ENCODE results near the gene AASS. TPM values are rescaled to one million over a fixed set of nuclear protein-coding genes. Genes with fewer than 3 reads are reported as not detected.

AASS gene
- total RNA-seq, 1 donor from 2014 or later, result 34.4 TPM

GRCh38 chr7:122094549-122094948 lies 49.5 kb downstream of the AASS start:
- no peak for DNase-seq (ENCODE audit: extremely low spot score in 2 of 2)
- no peaks in the 10 kb centered on the region for H3K27me3 ChIP-seq
- peaks cover 0 to 4% of the 10 kb centered on the region in 2 donors for H3K36me3 ChIP-seq
- no peaks in the 10 kb centered on the region for H3K4me1 ChIP-seq
- H3K27ac ChIP-seq, result no peak overlapping the region
- no peak overlapping the region for H3K4me3 ChIP-seq
- intact Hi-C loops (cut with DNase I), result no loop called here
- H3K9me3 ChIP-seq, result no peaks in the 10 kb centered on the region
- TF ChIP-seq POLR2A (IDR thresholded peaks at IDR 0.05), result no peak
- TF ChIP-seq POLR2AphosphoS5 (IDR thresholded peaks at IDR 0.05; ENCODE audit: insufficient read depth in 1 of 2, low read depth in 1 of 2), result no peak
- no peak for TF ChIP-seq CTCF (IDR thresholded peaks at IDR 0.05)

- Histone ChIP-seq H3K27me3 (no peaks in the 10 kb centered on the region), H3K9me3 (no peaks in the 10 kb centered on the region), H3K36me3 (peaks cover 0 to 4% of the 10 kb centered on the region in 2 donors), H3K4me1 (no peaks in the 10 kb centered on the region), H3K4me3 (no peak overlapping the region), H3K27ac (no peak overlapping the region)
- intact Hi-C loops (cut with DNase I), result no loop called here
- TF ChIP-seq CTCF (IDR thresholded peaks at IDR 0.05) (peak in 2 of 3 experiments; percentile 43 to 49), POLR2AphosphoS5 (IDR thresholded peaks at IDR 0.05; ENCODE audit: insufficient read depth in 1 of 2, low read depth in 1 of 2) (no peak), POLR2A (IDR thresholded peaks at IDR 0.05) (no peak)
- no peak for DNase-seq (ENCODE audit: extremely low spot score in 2 of 2)
Measured at GRCh38 chr7:122092964-122093797, 50.9 kb downstream of the AASS start.

- intact Hi-C loops (cut with DNase I), result no loop called here
- TF ChIP-seq POLR2A (IDR thresholded peaks at IDR 0.05) (no peak), POLR2AphosphoS5 (IDR thresholded peaks at IDR 0.05; ENCODE audit: insufficient read depth in 1 of 2, low read depth in 1 of 2) (no peak), CTCF (IDR thresholded peaks at IDR 0.05) (no peak)
- no peak overlapping the region for H3K27ac ChIP-seq
- H3K4me3 ChIP-seq, result no peak overlapping the region
- H3K4me1 ChIP-seq, result no peaks in the 10 kb centered on the region
- no peaks in the 10 kb centered on the region for H3K27me3 ChIP-seq
- H3K36me3 ChIP-seq, result peaks cover 0 to 21% of the 10 kb centered on the region in 2 donors
- H3K9me3 ChIP-seq, result no peaks in the 10 kb centered on the region
- DNase-seq (ENCODE audit: extremely low spot score in 2 of 2), result no peak
Measured at GRCh38 chr7:122082670-122083069, 61.4 kb downstream of the AASS start.

- Histone ChIP-seq H3K27ac (no peak overlapping the region), H3K27me3 (no peaks in the 10 kb centered on the region), H3K36me3 (peaks cover 0 to 24% of the 10 kb centered on the region in 2 donors), H3K4me1 (no peaks in the 10 kb centered on the region), H3K4me3 (no peak overlapping the region), H3K9me3 (no peaks in the 10 kb centered on the region)
- no peak for DNase-seq (ENCODE audit: extremely low spot score in 2 of 2)
- intact Hi-C loops (cut with DNase I), result no loop called here
- TF ChIP-seq CTCF (IDR thresholded peaks at IDR 0.05) (no peak), POLR2A (IDR thresholded peaks at IDR 0.05) (no peak), POLR2AphosphoS5 (IDR thresholded peaks at IDR 0.05; ENCODE audit: insufficient read depth in 1 of 2, low read depth in 1 of 2) (no peak)
Measured at GRCh38 chr7:122082160-122082559, 61.9 kb downstream of the AASS start.

- intact Hi-C loops (cut with DNase I), result no loop called here
- Histone ChIP-seq H3K36me3 (peaks cover 0 to 19% of the 10 kb centered on the region in 2 donors), H3K4me1 (no peaks in the 10 kb centered on the region), H3K27me3 (no peaks in the 10 kb centered on the region), H3K27ac (no peak overlapping the region), H3K9me3 (no peaks in the 10 kb centered on the region), H3K4me3 (no peak overlapping the region)
- TF ChIP-seq POLR2A (IDR thresholded peaks at IDR 0.05) (no peak), POLR2AphosphoS5 (IDR thresholded peaks at IDR 0.05; ENCODE audit: insufficient read depth in 1 of 2, low read depth in 1 of 2) (no peak), CTCF (IDR thresholded peaks at IDR 0.05) (no peak)
- no peak for DNase-seq (ENCODE audit: extremely low spot score in 2 of 2)
Measured at GRCh38 chr7:122073635-122074034, 70.4 kb downstream of the AASS start.

All from vagina (tissue), 2 donors.